PFSK-1 (cell line): Measurements from ENCODE around the gene CACNA1I.

ENCODE experiments used
- FOXP2 ChIP-seq: optimal IDR thresholded peaks from 2 replicates; pipeline ENCODE3; 2011; ENCODE audit warnings: borderline replicate concordance, control low read depth, inconsistent platforms; ENCODE audit not compliant: insufficient read depth; ENCODE audit errors: extremely low read length, extremely low read depth
- POLR2AphosphoS5 ChIP-seq: IDR thresholded peaks from 2 replicates; pipeline ENCODE4 v1.6.1; 2012; ENCODE audit warnings: low read depth, mild to moderate bottlenecking, control low read depth, low read length, moderate library complexity

DNA sequence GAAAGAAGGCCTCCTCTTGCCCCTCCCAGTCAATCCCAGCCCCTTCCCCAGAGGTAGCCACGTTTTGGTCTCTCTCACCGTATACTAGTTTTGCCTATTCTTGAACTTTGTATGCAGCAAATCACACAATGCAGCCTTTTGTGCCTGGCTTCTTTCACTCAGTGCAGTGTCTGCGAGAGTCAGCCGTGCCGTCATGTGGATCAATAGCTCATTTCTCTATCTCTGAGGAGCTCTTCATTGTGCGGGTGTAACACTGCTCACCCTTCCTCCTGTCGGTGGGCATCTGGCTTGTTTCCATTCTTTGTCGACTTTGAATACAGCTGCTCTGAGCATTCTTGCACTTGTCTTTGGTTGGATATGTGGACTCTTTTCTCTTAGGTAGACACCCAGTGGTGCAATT is 146.5 kb downstream of the CACNA1I start:
- TF ChIP-seq FOXP2 = no peak
- no peak for TF ChIP-seq POLR2AphosphoS5
